ENCODE measurements around the gene NEGR1.

GRCh38 chr1:72284084-72284347, 1.7 kb upstream of the NEGR1 start:
- TF ChIP-seq POLR2A (IDR thresholded peaks at IDR 0.05) = no peak
- no peak for TF ChIP-seq CTCF (IDR thresholded peaks at IDR 0.05 in 4 of 5, conservative IDR thresholded peaks at IDR 0.05 in 1 of 5)
